HuH-7 (cell line): ENCODE results near the gene WDR86.

ENCODE experiments used
- DNase-seq: peaks from one replicate; pipeline ENCODE4 v3.0.0; 2011; ENCODE audit warnings: low spot score

Gene WDR86

GRCh38 chr7:151439855-151440798, 30.3 kb upstream of the WDR86 start, which contains the start of gene CRYGN:
TSS of gene CRYGN (minus strand) at chr7:151440141. CDS start at chr7:151439917, 224 bp downstream.
- no peak for DNase-seq

DNA sequence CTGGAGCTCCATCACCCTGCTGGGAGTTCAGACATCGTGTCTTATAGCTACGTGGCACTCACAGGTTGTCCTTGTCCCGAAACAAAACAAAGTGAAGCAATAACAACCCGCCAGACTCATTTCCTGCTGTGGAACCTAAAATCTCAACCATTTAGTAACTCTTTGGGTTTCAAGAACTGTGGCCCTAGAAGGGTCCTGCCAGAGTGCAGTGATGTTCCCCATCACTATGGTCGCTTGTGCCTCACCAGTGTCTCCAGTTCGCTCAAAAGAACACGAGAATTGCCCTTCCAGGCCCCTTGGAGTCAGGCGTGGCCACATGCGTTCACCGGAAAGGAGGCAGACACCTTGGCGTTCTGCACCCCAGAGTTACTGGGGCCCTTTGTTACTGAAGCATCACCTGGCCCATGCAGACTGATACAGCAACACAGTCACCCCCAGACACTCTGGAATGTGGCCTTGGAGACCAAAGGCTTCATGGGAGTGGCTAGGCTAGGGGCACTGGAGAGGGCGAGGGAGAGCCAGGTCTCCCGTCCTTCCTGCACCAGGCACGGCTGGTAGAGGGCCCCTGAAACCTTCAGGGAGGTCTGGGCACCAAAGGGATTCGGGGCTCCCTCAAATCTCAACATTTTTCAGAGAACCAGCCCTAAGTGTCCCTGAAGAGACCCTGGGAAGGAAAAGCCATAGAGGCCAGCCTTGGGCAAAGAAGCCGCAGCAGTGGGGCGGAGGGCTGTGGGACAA, 29.2 kb upstream of the WDR86 start:
- no peak for DNase-seq

GRCh38 chr7:151437866-151438516, 28.2 kb upstream of the WDR86 start:
- DNase-seq: no peak

DNA sequence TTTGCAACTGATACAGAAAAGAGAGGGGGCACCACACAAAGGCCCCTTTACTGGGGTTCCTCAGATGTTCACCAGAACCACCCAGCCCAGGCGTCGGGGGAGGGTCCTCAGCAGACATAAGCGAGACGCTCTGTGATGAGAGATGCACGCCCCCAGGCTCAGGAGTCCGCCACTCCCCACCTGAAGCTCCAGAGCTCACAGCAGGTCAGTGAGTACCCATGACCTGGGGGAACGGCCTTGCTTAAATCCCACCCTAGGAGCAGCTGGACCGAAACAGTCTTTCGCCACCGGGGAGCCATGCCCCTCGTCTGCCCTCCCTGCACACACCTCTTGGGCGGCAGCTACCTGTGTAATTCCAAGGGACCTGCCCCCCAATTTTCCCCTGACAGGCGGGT, 27.3 kb upstream of the WDR86 start:
- no peak for DNase-seq

GRCh38 chr7:151436446-151437158, 26.8 kb upstream of the WDR86 start:
- no peak for DNase-seq

DNA sequence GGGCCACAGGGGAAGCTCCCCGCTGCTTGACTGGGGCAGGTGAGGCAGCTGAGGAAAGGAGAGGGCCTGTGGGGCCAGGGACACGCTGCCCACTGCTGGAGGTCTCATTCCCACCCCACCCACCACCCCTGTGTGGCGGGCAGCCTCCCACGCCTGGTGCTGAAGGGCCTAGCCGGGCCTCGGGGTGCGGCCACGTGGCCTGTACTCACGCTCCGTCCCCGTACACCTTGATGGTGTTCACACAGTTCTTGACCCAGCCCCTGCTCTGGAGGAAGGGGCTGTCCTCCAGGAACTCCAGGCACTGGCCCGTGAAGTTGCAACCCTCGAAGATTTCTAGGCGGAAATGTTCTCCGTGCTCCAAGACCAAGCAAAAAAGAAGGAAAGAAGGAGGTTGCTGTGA, 26.1 kb upstream of the WDR86 start:
- no peak for DNase-seq

DNA sequence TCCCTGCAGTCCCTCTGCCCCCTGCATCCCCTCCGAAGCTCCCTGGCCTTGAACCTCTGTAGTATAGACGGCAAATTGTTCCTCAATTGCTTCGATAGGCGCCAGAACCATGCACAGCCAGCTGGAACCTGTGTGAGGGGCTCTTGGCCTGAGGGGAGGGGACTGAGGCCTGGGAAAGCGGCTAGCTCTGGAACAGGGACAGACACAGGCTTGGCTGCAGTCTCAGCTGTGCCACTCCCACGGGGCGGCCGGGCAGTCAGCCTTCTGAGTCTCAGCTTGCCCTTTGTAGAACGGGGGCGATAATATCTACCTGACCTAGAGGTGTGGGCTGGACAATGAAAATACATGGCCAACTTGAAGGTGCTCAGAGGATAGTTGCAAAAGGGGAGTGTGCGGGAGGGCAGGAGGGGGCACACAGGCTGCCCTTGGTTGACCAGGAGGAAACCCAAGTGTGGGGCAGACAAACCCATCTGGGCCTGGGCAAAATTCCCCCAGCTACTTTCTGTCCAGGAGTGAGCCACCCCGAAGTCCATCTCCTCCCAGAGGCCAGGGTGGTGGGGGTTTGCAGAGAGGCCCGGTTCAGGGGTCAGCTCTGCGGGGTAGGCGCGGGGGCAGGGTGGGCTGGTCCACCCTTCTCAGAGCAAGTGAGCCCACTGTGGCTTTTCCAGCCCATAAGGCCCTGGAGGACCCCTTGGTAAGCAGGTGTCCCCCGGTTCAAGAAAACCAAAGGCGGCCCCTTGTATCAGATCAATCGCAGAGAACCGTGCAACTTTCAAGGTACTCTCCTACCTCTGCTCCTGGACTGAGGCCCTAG, 25.5 kb upstream of the WDR86 start:
- DNase-seq: no peak

DNA sequence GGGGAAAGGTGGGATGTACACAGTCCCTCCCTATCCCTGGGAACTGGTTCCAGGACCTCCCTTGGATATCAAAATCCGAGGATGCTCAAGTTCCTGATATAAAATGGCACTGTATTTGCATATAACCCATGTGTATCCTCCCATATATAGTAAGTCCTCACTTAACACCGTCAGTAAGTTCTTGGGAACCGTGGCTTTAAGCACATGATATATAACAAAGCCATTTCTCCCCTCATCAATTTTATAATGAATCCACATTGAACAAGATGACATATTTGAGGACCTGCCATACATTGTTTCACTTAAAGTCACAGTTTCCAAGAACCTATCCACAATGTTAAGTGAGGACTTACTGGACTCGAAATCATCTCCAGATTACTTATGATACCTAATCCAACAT, 24.7 kb upstream of the WDR86 start:
- DNase-seq: no peak

GRCh38 chr7:151433721-151434400, 24.0 kb upstream of the WDR86 start:
- DNase-seq: no peak

- DNase-seq: no peak
Measured at GRCh38 chr7:151432658-151433521, 23.1 kb upstream of the WDR86 start.

DNA sequence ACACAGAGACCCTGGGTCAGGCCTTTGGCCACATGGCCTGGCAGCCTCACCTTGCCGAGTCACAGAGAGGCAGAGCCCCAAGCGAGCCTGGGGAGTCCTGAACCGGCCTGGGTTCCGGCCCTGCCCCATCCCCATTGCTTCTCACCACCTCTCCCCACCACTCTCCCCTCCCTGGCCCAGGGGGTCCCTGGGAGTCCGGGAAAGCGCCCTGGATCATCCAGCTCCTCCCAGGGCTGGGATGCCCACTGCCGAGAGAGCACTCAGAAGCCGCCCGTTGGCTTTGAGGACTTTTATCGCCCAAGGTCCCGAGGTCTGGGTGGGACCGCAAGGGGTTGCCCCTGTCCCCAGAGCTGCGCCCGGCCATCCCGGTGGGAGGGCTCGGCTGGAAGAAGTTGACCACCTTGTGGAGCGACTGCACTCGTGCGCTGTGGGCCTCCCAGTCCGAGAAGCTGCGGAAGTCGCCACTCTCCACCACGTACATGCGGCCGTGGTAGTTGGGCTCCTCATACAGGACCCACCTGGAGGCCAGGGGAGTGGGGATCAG, 22.0 kb upstream of the WDR86 start:
- no peak for DNase-seq

DNA sequence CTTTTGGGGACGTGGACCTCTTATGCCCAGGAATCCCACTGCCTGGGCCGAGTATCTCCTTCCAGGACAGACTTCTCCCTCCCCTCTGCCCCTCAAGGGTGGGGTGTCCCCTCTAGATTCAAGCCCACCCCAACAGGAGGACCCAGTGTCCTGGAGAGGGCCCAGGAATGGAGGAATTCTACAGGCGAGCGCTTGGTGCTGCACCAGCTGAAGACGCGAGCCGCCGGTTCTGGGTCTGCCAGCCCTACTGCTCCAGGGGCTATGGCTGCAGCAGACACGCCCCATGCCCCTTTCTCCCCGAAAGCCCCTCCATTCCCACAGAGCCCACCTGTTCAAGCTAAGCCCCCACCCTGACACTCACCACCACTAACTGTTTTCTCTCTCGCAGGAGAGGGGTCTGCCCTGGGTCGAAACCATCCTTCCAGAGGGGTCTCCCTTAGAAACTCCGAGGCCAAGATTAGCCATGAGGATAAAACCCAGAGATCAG, 21.5 kb upstream of the WDR86 start:
- DNase-seq: no peak

DNA sequence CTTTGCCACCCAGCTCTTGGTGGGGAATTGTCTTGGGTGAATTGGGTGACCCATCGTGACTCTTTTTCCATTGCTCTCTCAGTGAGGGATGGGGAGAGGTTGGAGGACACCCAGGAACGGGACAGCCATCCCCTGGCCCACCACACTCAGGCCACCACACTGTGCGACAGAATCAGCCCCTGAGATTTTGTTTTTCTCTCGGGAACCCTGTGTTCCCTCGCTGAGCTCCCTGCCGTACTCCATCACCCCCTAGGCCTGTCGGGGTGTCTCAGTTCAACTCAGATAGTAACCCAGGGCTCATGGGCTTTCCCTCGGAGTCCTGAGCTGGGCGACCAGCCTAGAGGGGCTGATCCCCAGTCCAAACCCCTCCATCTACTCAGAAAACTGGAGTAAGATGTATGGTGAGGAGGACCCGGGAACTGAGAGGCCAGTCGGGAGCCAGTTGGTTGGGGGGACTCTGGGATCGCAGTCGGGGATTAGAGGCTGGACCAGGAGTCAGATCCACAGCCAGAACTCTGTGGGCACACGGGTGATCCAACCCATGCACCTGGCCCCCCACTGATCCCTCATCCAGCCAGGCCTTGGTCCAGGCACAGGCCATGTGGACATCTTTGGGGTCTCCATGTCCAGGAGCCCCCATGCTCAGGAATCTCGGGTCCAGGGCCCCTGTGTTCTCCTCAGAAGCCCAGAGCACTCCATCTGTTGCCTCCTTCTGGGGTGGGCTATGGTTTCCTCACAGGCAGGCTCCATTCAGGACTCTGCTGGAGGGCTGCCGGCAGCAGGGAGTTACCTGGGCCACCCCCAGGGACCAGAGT, 20.8 kb upstream of the WDR86 start:
- no peak for DNase-seq

- no peak for DNase-seq
Measured at GRCh38 chr7:151429560-151430331, 19.9 kb upstream of the WDR86 start.

GRCh38 chr7:151429237-151429559, 19.4 kb upstream of the WDR86 start:
- DNase-seq: no peak

- no peak for DNase-seq
Measured at GRCh38 chr7:151428378-151429236, 18.8 kb upstream of the WDR86 start.
